HG03439 (cell line): ENCODE results near the gene ST3GAL5.

Experiments used
- ATAC-seq: cut with Tn5 transposase; IDR thresholded peaks from one replicate; pipeline ENCODE4 v1.9.1; 2021; ENCODE audit warnings: mild to moderate bottlenecking, moderate library complexity; ENCODE audit not compliant: unreplicated experiment

Gene ST3GAL5

DNA sequence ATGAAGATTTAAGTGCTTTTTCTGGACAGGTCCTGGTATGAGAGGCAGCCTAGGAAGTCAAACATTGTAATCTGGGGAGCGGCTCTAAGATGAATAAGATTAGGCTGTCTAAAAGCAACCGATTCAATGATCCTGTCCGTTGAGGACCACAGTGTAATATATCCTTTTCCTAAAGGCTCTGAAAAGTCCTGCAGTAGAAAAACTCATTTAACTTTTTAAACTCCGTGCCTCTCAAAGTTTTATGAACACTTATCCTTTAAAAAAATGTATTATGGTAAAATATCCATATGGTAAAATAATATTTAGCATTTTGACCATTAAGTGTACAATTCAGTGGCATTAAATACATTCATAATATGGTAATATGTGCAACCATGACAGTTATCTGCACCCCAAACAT lies 95.2 kb downstream of the ST3GAL5 start:
- ATAC-seq: no peak

DNA sequence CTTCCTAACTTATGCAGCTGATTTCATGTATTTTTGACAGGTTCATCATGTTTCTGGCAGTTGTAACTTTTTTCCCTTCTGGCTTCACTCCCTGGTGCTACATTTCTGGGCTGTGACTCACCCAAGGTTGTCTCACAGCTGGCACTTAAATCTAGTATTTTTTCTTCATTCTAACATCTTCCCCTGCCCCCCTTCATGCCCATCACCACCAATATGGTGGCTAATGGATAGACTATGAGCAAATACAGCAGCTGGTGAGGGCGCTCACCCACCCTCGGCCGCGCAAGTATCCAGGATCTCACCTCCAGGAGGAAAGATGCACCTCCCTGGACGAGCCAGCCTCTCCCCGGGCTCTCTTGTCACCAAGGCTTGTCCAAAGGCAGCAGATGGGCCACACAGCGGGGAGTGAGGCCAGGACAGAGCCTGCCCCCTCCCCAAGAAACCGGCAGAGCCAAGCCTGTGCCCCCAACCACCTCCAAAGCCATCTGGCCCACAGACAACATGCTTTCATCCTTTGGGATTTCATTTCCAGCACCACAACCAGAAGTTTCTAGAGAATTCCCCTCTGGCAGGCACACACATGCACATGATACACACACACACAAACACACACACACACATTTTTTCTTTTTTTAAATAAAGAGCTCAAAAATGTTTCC lies 95.9 kb downstream of the ST3GAL5 start:
- no peak for ATAC-seq

DNA sequence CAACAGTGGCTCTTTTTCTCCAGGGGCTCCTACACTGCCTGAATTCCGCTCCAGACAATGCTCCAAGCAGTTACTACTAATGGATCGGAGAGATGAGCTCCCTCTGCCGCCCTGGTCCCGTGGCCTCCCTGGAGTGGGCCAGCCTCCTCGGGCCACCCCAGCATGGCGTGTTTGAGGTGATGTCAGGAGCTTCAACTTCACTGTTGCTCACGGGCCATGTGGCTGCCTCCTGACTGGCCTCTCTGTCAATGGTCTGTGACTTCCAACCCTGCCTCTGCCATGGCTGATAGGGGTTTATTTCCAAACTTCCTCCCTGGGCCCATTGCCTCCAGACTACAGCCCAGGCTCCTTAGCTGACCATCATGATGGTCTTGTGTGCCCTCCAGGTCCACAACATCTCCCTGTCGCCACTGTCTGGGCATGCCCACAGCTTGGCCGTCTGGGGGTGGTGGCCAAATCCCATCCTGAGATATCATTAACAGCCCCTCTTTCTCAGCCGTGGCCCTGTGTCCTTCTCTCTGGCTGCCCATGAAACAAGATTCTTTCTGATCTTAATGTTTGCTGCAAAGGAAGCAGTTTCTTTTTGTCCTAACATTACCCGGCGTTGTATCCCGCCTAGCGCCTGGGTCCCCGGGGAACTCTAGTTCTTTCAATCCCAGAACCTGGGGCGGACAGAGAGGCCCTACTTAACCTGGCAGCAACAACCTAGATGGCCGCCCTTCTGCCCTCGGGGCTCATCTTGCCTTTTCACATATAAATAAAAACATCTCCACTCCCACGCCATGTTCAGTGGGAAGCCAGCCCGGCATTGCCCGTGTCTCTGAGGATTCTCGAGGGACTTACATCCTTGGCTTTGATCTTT lies 96.9 kb downstream of the ST3GAL5 start:
- no peak for ATAC-seq

DNA sequence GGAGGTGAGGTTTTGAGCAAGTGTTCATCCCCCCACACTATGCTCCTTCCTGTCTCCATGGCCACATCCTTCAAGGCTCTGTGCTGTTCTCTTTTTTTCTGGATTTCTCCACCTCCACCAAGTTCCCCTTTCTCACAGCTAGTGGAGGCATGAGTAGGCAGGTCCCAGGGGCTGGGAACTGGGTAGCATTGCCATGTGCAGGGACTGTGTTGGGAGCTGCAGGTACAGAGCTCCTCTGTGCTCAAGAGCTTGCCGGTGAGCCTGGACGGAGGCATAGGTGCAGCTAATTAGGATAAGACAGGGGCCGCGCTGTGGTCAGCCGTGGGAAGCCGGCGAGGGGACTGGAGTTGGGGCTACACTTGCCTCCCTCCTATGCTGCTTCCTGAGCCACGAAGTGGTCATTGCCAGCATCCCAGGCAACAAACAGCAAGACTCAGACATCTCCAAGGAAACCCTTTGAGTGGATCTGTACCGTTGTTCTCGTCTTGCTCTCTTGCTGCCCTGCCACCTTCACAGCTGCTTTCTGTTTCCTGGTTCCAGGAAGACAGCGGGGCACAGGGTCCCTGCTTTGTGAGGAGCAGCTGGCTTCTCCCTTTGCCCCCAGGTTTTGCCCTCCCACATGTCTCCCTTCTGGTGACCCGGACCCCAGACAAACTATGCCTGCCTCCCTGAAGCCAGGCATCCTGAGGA lies 98.1 kb downstream of the ST3GAL5 start:
- ATAC-seq: no peak

DNA sequence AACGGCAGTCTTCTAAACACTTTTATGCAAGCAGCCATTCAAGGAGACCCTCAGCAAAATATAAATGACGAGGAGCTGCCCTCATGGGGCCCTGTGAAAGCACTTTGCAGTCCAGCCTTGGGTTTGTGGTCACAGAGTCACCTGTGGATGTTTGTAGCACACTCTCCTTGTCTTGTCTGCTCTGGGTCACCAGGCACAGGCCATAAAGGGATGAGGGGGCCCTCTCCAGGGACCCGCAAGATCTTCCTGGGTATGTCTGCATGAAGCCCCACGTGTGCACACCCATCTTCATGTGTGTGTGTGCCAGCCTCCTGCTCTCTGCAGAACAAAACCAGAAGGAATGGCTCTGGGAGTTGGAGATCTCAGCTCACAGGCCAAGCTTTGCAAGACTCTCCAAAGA lies 98.8 kb downstream of the ST3GAL5 start:
- no peak for ATAC-seq

DNA sequence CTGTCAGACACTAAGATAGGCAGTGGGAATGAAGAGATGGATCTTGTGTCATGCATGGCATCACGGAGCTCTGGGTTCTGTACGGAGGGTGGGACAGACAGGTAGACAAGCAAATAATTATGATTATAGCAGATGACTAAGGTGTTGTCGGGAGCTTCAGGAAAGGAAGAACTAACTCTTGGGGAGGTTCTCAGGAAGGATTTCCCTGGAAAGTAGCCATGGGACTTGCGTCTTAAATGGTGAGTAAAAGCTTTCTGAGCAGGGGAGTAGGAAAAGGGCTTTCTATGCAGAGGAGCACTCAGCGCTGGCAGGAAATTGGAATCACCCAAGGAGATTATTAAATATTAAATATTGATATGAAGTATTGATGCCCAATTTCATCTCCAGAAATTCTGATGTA lies 99.5 kb downstream of the ST3GAL5 start:
- ATAC-seq: no peak

DNA sequence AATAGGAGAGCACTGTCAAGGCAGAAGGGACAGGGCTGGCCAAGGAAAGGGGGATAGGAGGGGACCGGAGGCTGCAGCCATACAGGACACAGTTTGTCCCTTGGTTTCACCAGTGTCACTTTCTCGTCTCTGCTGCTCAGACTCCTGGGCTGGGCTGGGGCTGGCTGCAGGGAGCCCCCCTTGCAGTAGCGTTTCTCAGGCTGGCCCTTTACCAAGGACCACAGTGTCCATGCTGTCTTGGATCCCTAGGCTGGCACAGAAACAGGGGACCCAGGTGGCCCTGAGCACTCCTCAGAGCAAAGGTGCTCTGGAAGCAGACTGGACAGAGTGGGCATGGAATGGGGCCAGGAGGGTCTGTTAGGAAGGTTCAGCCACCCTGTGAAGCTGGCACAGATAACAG lies 100.2 kb downstream of the ST3GAL5 start:
- no peak for ATAC-seq

DNA sequence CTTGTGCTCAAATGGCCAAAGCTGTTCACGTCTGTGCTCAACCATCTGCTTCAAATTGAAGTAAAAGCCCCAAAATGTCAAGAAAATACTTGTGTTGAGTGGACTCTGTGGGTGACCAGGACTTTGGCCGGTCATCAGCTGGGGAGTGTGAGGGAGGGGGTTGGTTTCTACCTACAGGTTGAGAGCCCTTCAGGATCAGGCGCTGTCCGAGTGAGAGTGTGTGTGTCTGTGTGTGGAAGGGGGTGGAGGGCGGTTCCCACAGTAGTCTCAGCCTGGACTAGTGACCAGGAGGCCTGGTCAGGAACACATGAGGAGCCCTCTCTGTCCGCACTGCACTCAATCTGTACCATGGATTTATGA lies 100.8 kb downstream of the ST3GAL5 start:
- no peak for ATAC-seq

DNA sequence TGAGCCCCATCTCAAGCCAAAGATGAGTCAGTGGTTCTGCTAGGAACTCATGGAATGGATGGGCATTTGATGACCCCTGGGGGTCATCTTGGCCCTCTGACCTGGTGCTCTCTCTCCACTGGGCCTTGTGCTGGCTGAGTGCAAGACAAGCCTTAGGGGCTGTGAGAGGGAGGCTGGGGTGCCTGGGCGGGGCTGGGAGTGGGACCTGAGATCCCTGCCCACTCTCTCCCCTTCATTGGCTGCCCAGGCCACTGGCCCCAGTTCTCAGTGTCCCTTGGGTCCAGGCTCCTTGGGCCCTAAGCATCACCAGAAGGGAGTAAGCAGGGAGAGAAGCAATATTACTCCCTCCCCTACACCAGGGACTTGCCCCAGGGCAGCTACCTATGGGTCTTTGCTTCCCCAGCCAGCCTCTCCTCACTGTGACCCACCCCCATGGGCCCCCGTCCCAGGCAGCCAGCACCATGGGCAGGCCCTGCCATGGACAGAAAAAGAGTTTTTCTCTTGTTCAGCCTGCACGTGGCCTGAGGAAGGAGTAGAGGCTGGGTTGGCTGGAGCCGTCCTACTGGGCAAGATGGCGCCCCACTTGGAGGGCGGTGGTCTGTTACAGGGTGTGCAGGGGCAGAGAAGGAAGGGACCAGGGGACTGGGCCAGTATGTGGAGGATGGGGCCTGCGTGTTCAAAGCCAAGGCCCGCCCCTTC lies 101.4 kb downstream of the ST3GAL5 start:
- ATAC-seq: no peak
